Pulmonary artery endothelial cell (primary cell): ENCODE measurements around the gene LAMB3. TPM values are rescaled to one million over a fixed set of nuclear protein-coding genes. Genes with fewer than 3 reads are reported as not detected.

Experiments
- DNase-seq: peaks from one replicate; pipeline ENCODE4 v3.0.0-alpha.2; 2011; ENCODE audit warnings: low read depth, low spot score
- total RNA-seq: library from RNA; depleted of rRNA; stranded (reverse); fragments of >200 nt; gene quantifications from 2 replicates; pipeline ENCODE4 v1.2.3, GENCODE V29; 2014

Gene LAMB3
- total RNA-seq, 1 donor from 2014 or later, result 7.1 TPM

DNA sequence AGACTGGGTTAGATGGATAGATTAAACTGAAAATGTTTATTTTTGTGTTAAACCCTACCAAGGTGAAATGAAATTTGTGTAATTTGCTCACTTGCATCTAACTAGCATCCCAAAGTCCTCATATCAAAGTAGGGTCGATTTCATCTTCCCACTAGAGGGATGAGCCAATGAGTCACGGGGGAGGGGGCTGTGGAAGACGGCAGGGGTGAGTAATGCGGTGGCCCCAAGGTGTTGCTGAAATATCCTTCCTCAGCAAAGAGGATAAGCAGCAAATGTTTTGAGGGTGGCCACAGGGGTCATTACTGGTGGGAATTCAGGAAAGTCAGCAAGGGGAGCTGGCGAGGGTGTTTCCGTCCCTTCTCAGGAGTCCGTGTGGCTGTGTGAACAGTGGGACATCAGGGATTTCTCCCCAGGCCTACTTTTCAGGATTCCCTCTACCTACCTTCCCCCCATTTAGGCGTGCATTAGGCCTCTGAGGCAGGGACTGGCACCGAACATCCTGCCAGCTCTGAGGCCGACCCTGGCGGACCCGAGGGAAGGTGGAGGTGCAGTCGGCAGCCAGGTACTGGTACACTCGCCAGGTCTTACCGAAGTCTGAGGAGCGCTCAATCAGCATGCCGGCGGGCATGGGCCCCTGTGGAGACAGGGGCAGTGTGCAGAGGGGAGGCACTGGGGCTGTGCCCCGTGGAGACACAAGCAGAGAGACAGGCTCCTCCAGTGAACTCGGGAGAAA, 18.1 kb downstream of the LAMB3 start:
- no peak for DNase-seq

DNA sequence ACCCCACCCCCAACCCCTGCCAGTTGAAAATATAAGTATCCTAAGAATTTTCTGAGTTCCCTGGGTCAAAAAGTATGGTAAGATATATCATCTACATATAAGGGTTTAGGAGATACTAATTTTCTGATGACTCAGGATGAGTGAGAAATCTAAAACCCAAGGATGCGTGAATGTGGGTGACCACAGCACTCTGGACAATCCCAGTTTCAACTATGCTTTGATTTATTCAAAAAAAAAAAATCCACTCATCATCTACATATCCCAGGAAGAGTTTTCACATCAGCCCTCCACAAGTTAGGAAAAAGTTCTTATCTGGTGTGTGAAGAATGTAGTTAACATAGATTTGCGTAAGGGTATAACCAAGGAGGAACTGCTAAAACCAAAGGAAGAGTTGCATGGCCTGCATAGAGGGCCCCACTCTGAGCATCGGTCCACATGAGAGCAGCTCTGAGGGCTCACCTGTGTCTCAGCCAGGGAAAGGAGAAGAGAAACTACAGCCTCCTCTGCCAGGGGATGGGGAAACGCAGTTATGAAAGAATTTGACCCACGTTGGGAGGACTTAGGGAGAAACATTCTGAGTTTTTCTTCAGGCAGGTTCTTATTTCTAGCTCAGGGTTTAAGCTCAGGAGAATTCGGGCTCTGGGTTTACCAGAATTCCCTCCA, 18.8 kb downstream of the LAMB3 start:
- DNase-seq, result no peak

DNA sequence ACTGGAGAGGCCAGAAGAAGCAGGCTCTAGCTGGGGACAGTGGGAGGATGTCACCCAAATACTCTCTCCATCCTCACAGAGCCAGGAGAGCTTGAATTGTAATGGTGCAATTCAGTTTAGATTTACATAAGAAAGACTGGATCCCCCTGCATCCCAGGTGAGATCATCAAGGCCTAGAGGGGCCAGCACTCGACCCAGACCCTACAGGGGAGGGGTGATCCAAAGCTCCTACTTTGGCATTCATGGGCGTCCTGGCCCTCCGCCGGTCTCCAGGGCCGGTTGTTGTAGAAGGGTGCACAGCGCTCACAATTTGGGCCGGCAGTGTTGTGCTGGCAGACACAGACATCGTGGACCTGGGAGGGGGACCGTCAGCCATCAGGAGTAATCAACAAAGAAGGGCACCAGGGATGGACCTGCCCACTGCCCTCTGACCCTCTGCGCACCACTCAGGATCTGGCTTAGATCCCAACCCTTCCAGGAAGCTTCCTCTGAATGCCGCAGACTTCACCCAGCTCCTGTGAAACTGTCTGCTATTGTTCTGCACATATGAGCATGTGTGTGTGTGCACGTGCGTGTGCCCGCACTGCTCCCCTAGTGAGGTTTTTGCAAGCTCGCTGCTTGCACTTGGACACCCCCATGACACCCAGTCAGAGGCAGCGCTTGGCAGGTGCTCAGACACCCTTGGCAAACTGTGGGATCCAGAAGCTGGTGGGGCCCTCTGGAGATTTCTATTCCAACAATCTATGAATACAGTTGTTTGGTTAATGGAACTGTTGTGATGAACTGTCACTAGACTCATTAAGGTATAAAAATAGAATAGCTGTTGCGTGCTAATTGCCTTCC, 21.6 kb downstream of the LAMB3 start:
- no peak for DNase-seq

DNA sequence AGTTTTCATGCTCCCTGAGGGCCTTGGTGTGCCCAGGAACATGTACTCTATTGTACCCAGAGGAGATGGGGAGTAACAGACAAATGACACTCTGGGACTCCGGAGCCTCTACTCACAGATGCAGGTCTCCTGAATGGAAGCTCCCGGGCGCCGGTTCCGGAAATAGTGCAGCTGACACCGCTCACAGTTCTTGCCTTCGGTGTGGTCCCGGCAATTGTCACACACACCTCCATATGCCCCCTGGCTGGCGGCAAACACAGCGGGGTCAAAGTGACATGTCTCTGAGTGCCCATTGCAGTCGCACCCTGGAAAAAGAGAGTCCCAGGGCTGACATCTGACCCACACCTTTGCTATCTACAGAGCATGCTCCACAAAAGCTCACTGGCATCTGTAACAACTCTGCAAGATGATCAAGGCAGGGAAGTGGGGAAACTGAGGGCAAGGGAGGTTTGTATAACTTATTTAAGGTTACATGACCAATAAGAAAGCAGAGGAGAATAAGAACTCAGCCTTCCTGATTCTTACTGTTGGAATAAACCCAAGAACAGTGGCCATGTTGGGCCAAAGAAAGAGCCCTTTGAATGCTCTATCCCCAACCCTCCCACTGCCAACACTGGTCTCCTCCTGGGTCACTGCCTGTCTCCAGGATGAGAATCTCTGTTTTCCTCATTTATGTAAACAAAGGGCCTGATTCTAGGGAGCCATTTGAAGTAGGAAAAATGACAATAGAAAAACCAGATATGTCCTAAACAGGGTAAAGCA, 22.4 kb downstream of the LAMB3 start:
- no peak for DNase-seq

DNA sequence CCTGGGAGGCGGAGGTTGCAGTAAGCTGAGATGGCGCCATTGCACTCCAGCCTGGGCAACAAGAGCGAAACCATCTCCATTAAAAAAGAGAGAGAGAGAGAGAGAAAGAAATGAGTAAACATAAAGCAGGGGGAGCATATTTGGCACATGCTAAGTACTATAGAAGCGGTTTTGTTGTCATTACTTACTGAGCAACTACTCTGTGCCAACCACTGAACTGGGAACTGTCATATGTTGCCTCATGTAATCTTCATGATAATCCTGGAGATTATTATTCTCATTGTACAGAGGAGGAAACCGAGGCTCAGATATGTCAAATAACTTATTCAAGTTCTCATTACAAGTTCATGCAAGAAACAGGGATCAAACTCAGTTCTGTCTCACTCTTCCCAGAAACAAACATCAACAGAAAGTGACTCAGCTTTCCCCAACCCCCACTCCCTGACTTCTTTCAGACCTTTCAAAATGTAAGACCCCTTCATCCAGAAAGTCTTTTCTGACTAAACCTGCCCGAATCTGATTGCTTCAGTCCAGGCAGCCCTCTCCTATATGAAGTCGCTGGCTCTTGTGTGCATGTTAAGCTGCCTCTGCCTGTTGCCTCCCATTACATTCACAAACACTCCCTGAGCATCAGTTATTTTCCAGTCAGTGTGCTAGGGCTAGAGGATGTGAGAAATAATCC, 23.5 kb downstream of the LAMB3 start:
- no peak for DNase-seq

DNA sequence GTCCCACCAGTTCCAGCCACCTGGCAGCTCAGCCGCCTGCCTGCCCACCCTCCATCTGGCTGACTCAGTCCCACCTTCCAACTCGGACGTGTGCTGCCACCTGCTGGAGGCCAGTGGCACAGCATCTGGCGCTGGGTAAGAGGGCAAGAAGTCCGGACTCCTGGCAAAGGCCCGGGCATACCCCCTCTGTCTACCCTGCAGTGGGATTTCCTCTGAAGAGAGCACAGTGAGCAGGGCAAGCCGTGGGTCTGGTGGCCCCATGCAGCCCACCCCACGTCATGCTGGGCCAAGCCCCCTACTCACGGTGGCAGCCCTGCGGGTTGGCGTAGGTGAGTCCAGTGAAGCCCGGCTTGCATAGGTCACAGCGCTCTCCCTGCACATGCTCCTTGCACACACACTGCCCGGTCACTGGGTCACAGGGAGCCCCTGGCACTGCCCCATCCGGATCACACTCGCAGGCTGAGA, 24.5 kb downstream of the LAMB3 start:
- DNase-seq, result peak; percentile 26

DNA sequence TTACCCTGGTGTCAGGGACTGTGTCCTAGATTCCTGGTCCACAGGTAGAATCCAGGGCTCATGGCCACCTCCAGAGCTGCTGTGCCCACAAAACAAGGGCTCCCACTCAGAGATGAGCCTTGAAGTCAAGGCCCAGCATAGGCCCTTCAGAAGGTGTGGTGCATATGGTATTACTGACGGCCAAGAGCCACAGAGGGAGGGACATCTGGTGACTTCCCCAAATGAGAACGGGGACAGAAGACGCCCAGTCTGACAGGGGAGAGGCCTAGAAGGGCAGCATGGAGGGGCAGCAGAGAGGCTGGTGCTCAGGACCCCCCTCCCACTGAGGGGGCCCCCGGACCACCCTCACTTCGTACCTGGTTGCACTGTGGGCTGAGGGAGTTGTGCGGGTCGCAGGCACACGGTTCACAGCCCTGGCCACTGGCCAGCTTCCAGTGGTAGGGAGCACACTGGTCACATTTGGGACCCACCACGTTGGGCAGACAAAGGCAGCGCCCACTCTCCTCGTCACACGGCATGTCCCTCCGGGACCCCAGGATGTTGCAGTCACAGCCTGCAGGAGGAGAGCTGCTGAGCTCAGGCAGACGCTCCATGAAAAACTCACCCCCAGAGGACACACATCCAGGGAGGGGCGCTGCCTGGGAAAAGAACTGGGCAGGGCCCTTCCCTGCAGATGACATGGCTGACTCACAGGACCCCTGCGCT, 25.0 kb downstream of the LAMB3 start:
- no peak for DNase-seq

DNA sequence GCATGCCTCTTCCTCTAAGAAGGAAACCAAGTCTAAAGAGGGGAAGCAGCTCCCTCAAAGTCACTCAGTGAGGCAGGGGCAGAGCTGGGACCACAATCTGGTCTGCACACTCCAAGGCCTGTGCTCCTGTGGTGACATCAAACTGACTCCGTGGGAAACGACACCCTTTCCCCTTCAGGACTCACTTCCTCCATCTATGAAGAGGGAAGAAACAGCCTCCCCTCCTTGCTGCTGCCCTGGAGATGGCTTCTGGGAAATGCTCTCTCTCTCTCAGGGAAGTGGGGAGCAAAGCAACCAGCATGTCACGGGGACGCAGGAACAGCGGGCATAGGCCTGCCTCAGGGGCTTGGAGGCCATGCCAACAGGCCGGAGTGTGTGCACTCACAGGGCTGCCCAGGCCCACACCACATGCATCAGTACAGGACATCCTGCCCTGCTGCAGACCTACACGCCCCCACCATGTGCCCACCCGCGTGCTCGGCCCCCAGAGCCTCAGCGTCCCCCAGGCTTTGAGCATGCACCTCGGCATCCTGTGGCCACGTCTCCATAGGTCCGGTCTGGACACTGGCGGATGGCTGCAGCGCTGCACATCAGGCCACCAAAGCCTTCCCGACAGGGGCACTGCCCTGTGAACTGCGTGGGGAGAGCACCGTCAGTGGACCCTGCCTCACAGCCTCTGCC, 25.7 kb downstream of the LAMB3 start:
- no peak for DNase-seq

DNA sequence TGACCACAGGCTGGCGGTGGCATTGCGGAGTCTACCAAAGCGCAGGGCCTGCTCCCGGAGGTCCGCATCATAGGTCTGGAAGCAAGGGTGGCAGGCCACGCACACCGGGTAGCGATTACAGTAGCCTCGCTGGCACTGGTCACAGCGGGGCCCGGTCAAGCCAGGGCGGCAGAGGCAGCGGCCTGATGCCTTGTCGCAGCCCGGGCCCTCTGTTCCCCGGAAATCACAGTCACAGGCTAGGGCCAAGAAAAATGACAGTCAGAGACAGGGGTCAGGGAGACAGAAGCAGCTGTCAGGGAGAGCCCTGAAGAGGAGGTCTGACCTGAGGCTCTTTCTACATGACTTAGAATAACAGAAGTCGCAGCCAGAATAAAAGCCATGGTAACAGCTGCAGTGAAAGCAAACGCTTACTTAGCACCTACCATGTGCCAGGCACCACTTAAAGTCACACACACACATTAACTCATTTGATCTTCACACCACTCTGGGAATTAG, 26.4 kb downstream of the LAMB3 start:
- no peak for DNase-seq

DNA sequence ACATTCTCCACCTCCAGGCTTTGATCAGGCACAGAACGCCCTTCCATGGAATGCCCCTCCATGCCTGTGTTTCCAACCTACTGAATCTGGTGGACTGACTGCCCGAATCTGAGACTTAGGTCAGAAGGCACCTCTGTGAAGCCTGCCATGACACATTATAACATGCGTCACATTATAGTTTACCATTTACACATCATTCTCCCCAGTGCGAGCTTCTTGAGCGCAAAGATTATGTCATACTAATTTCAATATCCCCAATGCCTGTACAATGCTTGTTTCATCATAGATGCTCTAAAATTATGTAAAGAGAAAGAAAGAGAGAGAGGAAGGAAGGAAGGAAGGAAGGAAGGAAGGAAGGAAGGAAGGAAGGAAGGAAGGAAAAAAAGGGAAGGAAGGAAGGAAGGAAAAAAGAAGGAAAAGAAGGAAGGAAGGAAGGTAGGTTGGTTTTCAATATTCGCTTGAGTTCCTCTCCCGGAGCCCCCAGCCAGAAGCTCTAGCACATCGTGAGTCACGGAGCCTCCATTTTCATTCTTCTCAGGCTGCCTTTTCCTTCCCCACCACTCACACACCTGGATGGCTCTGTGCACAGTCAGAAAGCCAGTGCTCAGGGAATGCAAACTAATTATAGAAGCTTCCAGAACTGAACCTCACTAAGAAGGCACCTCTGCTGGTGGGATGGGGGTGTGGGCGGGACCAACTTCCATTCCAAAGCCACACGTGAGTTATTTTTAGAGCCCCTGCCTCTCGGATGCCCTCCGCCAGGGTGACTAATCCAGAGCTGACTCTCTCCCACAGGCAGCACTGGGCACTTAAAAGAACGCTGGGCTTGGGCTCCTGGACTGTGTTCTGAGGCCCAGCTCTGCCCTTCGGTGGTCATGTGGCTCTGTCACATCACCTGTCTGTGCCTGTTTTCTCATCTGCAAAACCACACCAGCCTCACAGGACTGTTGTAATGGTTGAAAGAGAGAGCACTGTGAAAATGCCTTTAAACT, 27.4 kb downstream of the LAMB3 start:
- DNase-seq, result no peak

DNA sequence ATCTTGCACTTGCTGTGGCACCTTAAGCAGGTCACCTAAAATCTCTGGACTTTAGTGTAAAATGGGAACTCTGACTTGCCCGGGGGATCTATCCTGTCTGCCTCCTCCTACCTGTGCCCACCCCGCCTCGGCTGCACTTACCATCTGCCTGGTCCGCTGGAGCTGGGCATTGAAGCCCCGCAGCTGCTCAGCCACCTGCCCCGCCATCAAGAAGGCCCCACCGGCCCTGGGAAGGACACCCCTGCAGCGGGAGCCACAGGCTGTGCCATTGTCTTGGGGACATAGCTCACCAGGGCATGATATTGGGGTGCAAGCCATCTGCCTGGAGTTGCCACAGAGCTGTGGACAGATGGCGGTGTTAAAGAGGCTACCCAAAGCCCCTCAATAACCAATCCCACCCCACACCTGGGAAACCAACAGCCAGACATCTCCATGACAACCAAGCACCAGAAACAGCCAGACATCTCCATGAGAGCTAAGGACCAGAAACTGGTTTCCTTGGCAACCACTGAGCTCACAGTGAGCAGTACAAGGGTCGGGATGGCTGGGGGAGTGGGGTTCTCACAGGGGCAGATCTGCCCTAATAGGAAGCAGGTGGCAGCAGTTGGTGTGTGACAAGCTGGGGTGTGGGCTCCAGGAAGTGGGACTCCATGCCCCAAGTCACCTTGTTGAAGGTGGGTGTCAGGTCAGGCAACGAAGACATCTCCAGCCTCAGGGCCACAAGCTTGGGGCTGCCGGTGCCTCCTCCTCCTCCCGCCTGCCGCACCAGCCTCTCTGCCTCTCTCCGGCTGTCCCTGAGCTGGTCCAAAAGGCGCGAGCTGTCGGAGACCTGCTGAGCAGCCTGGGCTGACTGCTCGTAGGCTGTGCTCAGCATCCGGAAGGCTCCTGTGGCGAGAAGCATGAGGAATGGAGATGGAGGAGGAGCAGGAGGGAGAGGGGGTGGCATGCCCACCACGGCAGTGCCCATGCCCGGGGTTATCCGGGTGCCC, 29.1 kb downstream of the LAMB3 start:
- no peak for DNase-seq

DNA sequence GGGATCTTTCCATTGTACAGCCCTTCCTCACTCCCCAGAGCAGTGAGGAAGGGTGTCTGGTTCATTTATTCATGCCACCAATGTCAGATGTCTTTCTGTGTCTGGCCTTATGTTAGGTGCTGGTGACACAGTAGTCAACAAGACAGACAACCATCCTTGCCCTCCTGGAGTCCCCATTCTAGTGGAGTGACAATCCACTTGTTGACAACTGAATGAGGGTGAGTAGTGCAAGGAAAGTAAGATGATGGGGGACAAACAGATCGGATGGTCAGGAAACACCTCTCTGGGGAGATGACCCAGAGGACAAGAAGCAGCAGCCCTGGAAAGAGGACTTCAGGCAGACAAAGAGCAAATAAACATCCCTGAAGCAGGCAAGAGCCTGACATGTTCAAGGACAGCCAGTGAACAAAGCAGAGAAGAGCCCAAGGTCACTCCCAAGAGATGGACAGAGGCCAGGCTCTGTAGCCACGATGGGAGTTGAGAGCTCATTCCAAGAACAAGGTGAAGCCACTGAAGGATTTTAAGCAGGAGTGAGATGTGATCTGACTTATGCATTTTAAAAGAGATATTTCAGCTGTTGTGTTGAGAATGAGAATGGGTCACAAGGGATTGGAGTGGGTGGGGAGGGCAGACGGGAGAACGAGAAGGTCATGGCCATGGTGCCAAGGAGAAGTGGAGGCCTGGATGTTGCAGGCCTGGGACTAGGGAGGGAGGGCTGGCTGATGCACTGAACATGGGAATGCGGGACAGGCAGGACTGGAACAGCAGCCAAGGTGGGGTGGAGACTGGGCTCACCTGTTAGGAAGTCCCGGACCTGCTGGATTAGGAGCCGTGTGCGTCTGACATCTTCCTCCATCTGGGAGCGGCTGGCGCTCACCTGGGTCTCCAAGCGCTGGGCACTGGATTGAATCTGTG, 30.2 kb downstream of the LAMB3 start:
- DNase-seq, result no peak

DNA sequence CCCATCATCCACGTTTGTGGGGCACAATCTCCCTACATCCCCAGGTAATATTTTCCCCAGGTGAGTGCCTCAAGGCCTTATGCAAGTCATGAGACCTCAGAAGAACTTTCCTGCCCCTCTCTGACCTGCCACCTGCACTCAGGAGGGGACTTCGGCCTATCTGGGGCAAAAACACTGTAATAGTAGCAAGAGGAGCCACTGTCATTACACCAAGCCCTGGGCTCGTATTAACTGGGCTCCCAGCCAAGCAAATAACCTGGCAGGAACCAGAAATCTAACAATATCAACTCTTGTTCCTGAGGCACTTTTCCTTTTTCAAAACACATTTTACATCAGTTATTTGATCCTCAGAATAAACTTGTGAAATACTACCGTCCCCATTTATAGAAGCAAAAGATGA, 30.9 kb downstream of the LAMB3 start:
- DNase-seq, result no peak

DNA sequence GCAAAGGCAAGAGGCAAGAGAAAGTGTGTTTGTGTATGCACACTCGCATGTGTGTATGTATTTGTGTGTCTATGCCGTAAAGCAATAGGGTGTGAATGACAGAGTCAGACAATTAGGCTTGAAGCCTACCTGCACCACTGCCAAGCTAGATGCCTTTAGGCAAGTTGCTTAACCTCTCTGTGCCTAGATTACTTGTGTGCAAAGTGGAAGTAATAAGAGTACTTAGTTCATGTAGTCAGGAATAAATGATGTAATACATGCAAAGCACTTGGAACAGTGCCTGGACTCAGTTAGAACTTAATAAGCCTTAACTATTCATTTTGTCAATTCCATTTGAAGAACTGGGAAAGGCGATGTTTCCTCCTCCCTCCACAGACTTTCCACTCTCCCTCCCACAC, 31.7 kb downstream of the LAMB3 start:
- DNase-seq, result no peak

DNA sequence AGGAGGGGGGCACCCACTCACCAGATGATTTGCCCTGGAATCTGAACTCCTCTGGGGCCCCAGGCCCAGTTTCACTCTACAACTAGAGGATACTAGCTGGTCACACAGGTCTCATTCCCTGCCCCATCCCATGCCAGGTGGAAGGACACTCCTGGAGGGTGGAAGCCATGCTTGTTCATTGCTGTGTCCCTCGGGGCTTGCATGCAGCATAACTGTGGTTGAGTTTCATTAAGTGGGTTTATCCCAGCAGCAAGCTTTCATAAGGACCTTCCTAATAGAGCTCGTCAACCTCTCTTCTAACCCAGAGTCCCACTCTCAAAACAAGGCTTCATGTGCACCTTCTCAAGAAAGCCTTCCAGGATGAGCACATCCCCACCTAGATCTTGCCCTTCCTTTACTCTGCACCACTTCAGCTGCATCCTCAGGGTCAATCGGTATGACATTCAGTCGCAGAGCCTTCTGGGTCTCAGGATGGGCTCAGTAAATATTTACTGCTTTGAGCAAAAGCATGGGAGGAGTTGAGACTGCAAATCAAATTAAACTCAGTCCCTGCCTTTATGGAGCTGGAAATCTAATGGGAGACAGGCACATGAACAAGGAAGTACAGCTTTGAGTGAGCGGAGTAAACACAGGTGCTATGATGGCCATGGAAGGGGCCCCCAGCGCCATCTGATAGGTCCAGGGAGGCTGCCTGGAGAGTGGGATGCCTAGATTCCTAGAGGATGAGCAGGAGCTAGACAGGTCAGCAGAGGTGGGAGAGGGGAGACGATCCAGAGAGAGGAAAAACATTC, 32.3 kb downstream of the LAMB3 start:
- no peak for DNase-seq
